Upper lobe of right lung (tissue), 1 donor: ENCODE data around the gene GRID1. TPM values are rescaled to one million over a fixed set of nuclear protein-coding genes. Genes with fewer than 3 reads are reported as not detected.

Experiments used
- ATAC-seq: fragments of 200-7000 bp; cut with Tn5 transposase; one replicate; pipeline ENCODE4 v1.9.1; 2020; ENCODE audit warnings: mild to moderate bottlenecking, moderate library complexity
- DNase-seq: peaks from one replicate; pipeline ENCODE4 v3.0.0-alpha.2; 2020
- H3K27ac ChIP-seq: fragments of 200-600 bp; one replicate; pipeline ENCODE4 v1.8.0; 2022
- H3K27me3 ChIP-seq: fragments of 200-600 bp; one replicate; pipeline ENCODE4 v1.8.0; 2022; ENCODE audit warnings: mild to moderate bottlenecking
- H3K36me3 ChIP-seq: fragments of 200-600 bp; one replicate; pipeline ENCODE4 v1.8.0; 2022
- H3K4me1 ChIP-seq: fragments of 200-600 bp; one replicate; pipeline ENCODE4 v1.8.0; 2022
- H3K4me3 ChIP-seq: fragments of 200-600 bp; one replicate; pipeline ENCODE4 v1.8.0; 2022; ENCODE audit warnings: mild to moderate bottlenecking
- H3K9me3 ChIP-seq: fragments of 200-600 bp; one replicate; pipeline ENCODE4 v1.8.0; 2022
- intact Hi-C: fragments of 100-400 bp; cut with DNase I; formaldehyde crosslinking; loops from one replicate; pipeline ENCODE4 v1.11.0; 2022
- microRNA-seq: library from miRNA; unstranded; fragments of <30 nt; microRNA quantifications from one replicate; pipeline ENCODE4 v1.2.0, GENCODE V29; 2020; ENCODE audit warnings: borderline microRNAs expressed
- total RNA-seq: library from RNA; stranded (reverse); fragmentation: NEBNext Ultra II Directional; extraction: Animal tissue kit (Norgen Biotek cat#: 25700); gene quantifications from one replicate; pipeline ENCODE4 v1.2.1, GENCODE V29; 2021
- TF ChIP-seq, protein P1 (sequence below): fragments of 200-600 bp; IDR thresholded peaks from one replicate; pipeline ENCODE4 v1.8.0; 2022; ENCODE audit warnings: antibody characterized with exemption
- donor health status: DM: no; HTN: yes; CAD: no; lungs with severe emphysema.

Gene GRID1
- total RNA-seq, 1 donor from 2014 or later, result 3.0 TPM

DNA sequence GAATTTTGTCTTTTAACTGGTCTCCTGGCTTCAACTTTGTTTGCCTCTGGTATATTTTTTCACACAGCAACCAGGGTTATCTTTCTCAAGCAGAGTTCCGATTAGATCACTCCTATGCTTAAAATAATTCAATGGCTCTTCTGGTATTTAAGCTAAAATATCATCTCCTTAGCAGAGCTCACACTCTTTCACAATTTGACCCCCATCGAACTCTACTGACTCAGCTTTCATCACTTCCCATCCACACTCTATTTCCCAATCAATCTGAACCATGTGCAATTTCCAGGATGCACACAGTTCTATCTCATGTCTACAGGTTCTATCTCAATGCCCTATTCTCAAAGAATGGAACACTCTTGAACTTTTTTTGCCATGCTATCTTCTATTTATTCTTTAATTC lies 809.5 kb downstream of the GRID1 start:
- Histone ChIP-seq H3K27ac (no peak overlapping the region), H3K27me3 (no peaks in the 10 kb centered on the region), H3K4me3 (no peak overlapping the region), H3K36me3 (no peaks in the 10 kb centered on the region), H3K9me3 (no peaks in the 10 kb centered on the region), H3K4me1 (no peaks in the 10 kb centered on the region)
- DNase-seq (no peak), ATAC-seq (no peak)
- TF ChIP-seq, protein P1, sequence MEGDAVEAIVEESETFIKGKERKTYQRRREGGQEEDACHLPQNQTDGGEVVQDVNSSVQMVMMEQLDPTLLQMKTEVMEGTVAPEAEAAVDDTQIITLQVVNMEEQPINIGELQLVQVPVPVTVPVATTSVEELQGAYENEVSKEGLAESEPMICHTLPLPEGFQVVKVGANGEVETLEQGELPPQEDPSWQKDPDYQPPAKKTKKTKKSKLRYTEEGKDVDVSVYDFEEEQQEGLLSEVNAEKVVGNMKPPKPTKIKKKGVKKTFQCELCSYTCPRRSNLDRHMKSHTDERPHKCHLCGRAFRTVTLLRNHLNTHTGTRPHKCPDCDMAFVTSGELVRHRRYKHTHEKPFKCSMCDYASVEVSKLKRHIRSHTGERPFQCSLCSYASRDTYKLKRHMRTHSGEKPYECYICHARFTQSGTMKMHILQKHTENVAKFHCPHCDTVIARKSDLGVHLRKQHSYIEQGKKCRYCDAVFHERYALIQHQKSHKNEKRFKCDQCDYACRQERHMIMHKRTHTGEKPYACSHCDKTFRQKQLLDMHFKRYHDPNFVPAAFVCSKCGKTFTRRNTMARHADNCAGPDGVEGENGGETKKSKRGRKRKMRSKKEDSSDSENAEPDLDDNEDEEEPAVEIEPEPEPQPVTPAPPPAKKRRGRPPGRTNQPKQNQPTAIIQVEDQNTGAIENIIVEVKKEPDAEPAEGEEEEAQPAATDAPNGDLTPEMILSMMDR, result no peak
- intact Hi-C loops, result no loop called here

Small RNAs within 50 kb of the gene (microRNA-seq; reads per million reads assigned to microRNA genes)
- 0.66 reads per million for gene MIR346

Other genes with a start within 250 kb of the GRID1 start
- 35.1 TPM for gene WAPL, start 155.0 kb upstream of the GRID1 start, total RNA-seq